CD4-positive, CD25-positive, alpha-beta regulatory T cell (primary cell): ENCODE data around the gene TCTN1. TPM values are rescaled to one million over a fixed set of nuclear protein-coding genes. Genes with fewer than 3 reads are reported as not detected.
"Not testable (repeated sequence)": the region's sequence is repeated elsewhere in the genome, so short reads cannot be mapped to it uniquely, and the experiment has no call there.

Source experiments
- ATAC-seq, 2 donors: fragments of 150-1000 bp; cut with Tn5 transposase; one replicate each; pipeline ENCODE4 v1.10.0; 2021; ENCODE audit warnings: low read depth in 2 of 2, moderate number of reproducible peaks in 2 of 2, moderate library complexity in 1 of 2
- DNase-seq, 3 donors: peaks; one replicate each; pipeline versions ENCODE4 v3.0.0 to v3.0.0-alpha.2; 2012 to 2022; ENCODE audit warnings: mixed read lengths in 1 of 3
- H3K27ac ChIP-seq: one replicate; pipeline ENCODE4 v1.7.0; 2013; ENCODE audit warnings: mild to moderate bottlenecking, low read length; ENCODE audit not compliant: insufficient read depth, poor library complexity, severe bottlenecking
- H3K27me3 ChIP-seq: one replicate; pipeline ENCODE4 v1.7.0; 2013; ENCODE audit warnings: low read length; ENCODE audit not compliant: control insufficient read depth, insufficient read depth
- H3K36me3 ChIP-seq: one replicate; pipeline ENCODE4 v1.7.0; 2013; ENCODE audit warnings: mild to moderate bottlenecking, low read length, moderate library complexity; ENCODE audit not compliant: control insufficient read depth, insufficient read depth
- H3K4me1 ChIP-seq: 2 replicates; pipeline ENCODE4 v1.7.0; 2013; ENCODE audit warnings: mild to moderate bottlenecking, low read length; ENCODE audit not compliant: insufficient read depth, control insufficient read depth, poor library complexity, severe bottlenecking
- H3K4me3 ChIP-seq: one replicate; pipeline ENCODE4 v1.7.0; 2013; ENCODE audit warnings: low read depth, mild to moderate bottlenecking, low read length, moderate library complexity
- H3K9me3 ChIP-seq, 2 experiments: 1 replicate in 1 of 2; 2 replicates in 1 of 2; pipeline ENCODE4 v1.7.0; 2013; ENCODE audit warnings: low read length in 2 of 2, mild to moderate bottlenecking in 1 of 2, moderate library complexity in 1 of 2; ENCODE audit not compliant: control insufficient read depth in 2 of 2
- H3K27ac Mint-ChIP-seq, 3 donors: one replicate each; pipeline ENCODE4 v1.8.0; 2020 to 2022; ENCODE audit warnings: mild to moderate bottlenecking in 3 of 3, mixed read lengths in 3 of 3, moderate library complexity in 2 of 3
- H3K27me3 Mint-ChIP-seq: one replicate; pipeline ENCODE4 v1.8.0; 2022; ENCODE audit warnings: mild to moderate bottlenecking, mixed read lengths
- H3K36me3 Mint-ChIP-seq: one replicate; pipeline ENCODE4 v1.8.0; 2020; ENCODE audit warnings: mixed read lengths
- H3K4me1 Mint-ChIP-seq, 4 donors: one replicate each; pipeline ENCODE4 v1.8.0; 2020 to 2022; ENCODE audit warnings: mixed read lengths in 4 of 4, mild to moderate bottlenecking in 1 of 4
- H3K4me3 Mint-ChIP-seq, 4 donors: one replicate each; pipeline ENCODE4 v1.8.0; 2020 to 2022; ENCODE audit warnings: mild to moderate bottlenecking in 4 of 4, mixed read lengths in 4 of 4, moderate library complexity in 3 of 4
- H3K9me3 Mint-ChIP-seq, 7 donors: one replicate each; pipeline ENCODE4 v1.8.0; 2020 to 2022; ENCODE audit warnings: mixed read lengths in 7 of 7, mild to moderate bottlenecking in 3 of 7, moderate library complexity in 2 of 7
- polyA plus RNA-seq, 4 donors: library from polyadenylated mRNA; unstranded; fragments of 300-500 nt; fragmentation: Illumina TruSeq; gene quantifications; one replicate each; pipeline ENCODE4 v1.2.3, GENCODE V29; 2021
- total RNA-seq: library from RNA; stranded (reverse); gene quantifications from one replicate; pipeline ENCODE4 v1.2.3, GENCODE V29; 2022

The TCTN1 gene
- total and polyA plus RNA-seq, 5 donors from 2014 or later, result 1.6 to 5.8 (median 3.5) TPM

- H3K27ac ChIP-seq, result no peak overlapping the region
- Mint-ChIP-seq H3K4me3 (peak overlapping the region in 1 of 4 donors; percentile 24), H3K27ac (no peak overlapping the region), H3K4me1 (peaks cover 0 to 94% (median 29%) of the 10 kb centered on the region in 4 donors), H3K36me3 (peaks cover 7% of the 10 kb centered on the region), H3K9me3 (no peaks in the 10 kb centered on the region), H3K27me3 (no peaks in the 10 kb centered on the region)
- no peak for ATAC-seq
- H3K4me1 ChIP-seq, result peaks cover 12% of the 10 kb centered on the region
- no peaks in the 10 kb centered on the region for H3K36me3 ChIP-seq
- no peaks in the 10 kb centered on the region for H3K27me3 ChIP-seq
- no peak for DNase-seq
- no peak overlapping the region for H3K4me3 ChIP-seq
- H3K9me3 ChIP-seq, result no peaks in the 10 kb centered on the region
These were observed 27.6 kb downstream of the TCTN1 start for GRCh38 chr12:110641521-110641920.

- Histone ChIP-seq H3K27me3 (no peaks in the 10 kb centered on the region), H3K27ac (peak overlapping the region; percentile 39), H3K4me3 (no peak overlapping the region), H3K4me1 (peaks cover 21% of the 10 kb centered on the region), H3K36me3 (peaks cover 9% of the 10 kb centered on the region), H3K9me3 (no peaks in the 10 kb centered on the region)
- Mint-ChIP-seq H3K4me3 (peak overlapping the region in 3 of 4 donors; percentile 40 to 79 (median 56)), H3K36me3 (peaks cover 42% of the 10 kb centered on the region), H3K9me3 (no peaks in the 10 kb centered on the region), H3K27me3 (no peaks in the 10 kb centered on the region), H3K27ac (peak overlapping the region; percentile 90 to 95 (median 93)), H3K4me1 (peaks cover 14 to 70% (median 31%) of the 10 kb centered on the region in 4 donors)
- ATAC-seq, result peak; percentile 58 to 65
- peak in 2 of 3 donors; percentile 41 to 62 for DNase-seq
These were observed 33.7 kb downstream of the TCTN1 start for GRCh38 chr12:110647631-110648040.

- Mint-ChIP-seq H3K4me1 (peaks cover 14 to 55% (median 20%) of the 10 kb centered on the region in 4 donors), H3K9me3 (no peaks in the 10 kb centered on the region), H3K27me3 (no peaks in the 10 kb centered on the region), H3K4me3 (no peak overlapping the region), H3K27ac (peak overlapping the region in 2 of 3 donors; percentile 90 to 93), H3K36me3 (peaks cover 52% of the 10 kb centered on the region)
- Histone ChIP-seq H3K4me3 (no peak overlapping the region), H3K4me1 (peaks cover 16% of the 10 kb centered on the region), H3K27me3 (no peaks in the 10 kb centered on the region), H3K36me3 (peaks cover 9% of the 10 kb centered on the region), H3K27ac (no peak overlapping the region), H3K9me3 (no peaks in the 10 kb centered on the region)
- ATAC-seq, result no peak
- DNase-seq, result no peak
These were observed 35.5 kb downstream of the TCTN1 start for GRCh38 chr12:110649341-110649847.

- not testable (repeated sequence) for H3K4me1 ChIP-seq, H3K9me3 ChIP-seq, H3K4me3 Mint-ChIP-seq, ATAC-seq, DNase-seq, H3K27me3 Mint-ChIP-seq, H3K4me3 ChIP-seq, H3K27me3 ChIP-seq, H3K27ac ChIP-seq, H3K9me3 Mint-ChIP-seq
- Mint-ChIP-seq H3K36me3 (peaks cover 60% of the 10 kb centered on the region), H3K4me1 (peaks cover 0 to 10% (median 3%) of the 10 kb centered on the region in 4 donors), H3K27ac (peak overlapping the region in 1 of 3 donors; percentile 80)
- peaks cover 12% of the 10 kb centered on the region for H3K36me3 ChIP-seq
These were observed 40.3 kb downstream of the TCTN1 start for GRCh38 chr12:110654238-110654637.

- ATAC-seq, result no peak
- no peak overlapping the region for H3K4me3 Mint-ChIP-seq
- H3K27ac ChIP-seq, result no peak overlapping the region
- H3K27ac Mint-ChIP-seq, result peak overlapping the region in 2 of 3 donors; percentile 58 to 59
- peaks cover 6% of the 10 kb centered on the region for H3K36me3 ChIP-seq
- peaks cover under 1 to 5% (median 3%) of the 10 kb centered on the region in 4 donors for H3K4me1 Mint-ChIP-seq
- no peaks in the 10 kb centered on the region for H3K27me3 ChIP-seq
- no peaks in the 10 kb centered on the region for H3K4me1 ChIP-seq
- H3K9me3 ChIP-seq, result no peaks in the 10 kb centered on the region
- H3K9me3 Mint-ChIP-seq, result no peaks in the 10 kb centered on the region
- DNase-seq, result no peak
- peaks cover 5% of the 10 kb centered on the region for H3K27me3 Mint-ChIP-seq
- no peak overlapping the region for H3K4me3 ChIP-seq
- H3K36me3 Mint-ChIP-seq, result peaks cover 57% of the 10 kb centered on the region
These were observed 42.2 kb downstream of the TCTN1 start for GRCh38 chr12:110656071-110656655.

GRCh38 chr12:110657747-110658146, 43.8 kb downstream of the TCTN1 start:
- Mint-ChIP-seq H3K4me3 (no peak overlapping the region), H3K36me3 (peaks cover 50% of the 10 kb centered on the region), H3K27ac (peak overlapping the region in 1 of 3 donors; percentile 40), H3K4me1 (peaks cover 3 to 19% (median 5%) of the 10 kb centered on the region in 4 donors), H3K9me3 (no peaks in the 10 kb centered on the region), H3K27me3 (peaks cover 5% of the 10 kb centered on the region)
- Histone ChIP-seq H3K9me3 (no peaks in the 10 kb centered on the region), H3K27me3 (no peaks in the 10 kb centered on the region), H3K4me1 (peaks cover 9% of the 10 kb centered on the region), H3K4me3 (no peak overlapping the region), H3K27ac (no peak overlapping the region), H3K36me3 (peaks cover 6% of the 10 kb centered on the region)
- ATAC-seq (no peak), DNase-seq (no peak)

GRCh38 chr12:110658242-110658641, 44.3 kb downstream of the TCTN1 start:
- H3K27ac Mint-ChIP-seq, result peak overlapping the region in 1 of 3 donors; percentile 40
- DNase-seq, result no peak
- H3K27me3 Mint-ChIP-seq, result peaks cover 5% of the 10 kb centered on the region
- Histone ChIP-seq H3K36me3 (peaks cover 6% of the 10 kb centered on the region), H3K4me1 (peaks cover 9% of the 10 kb centered on the region), H3K4me3 (no peak overlapping the region), H3K27me3 (no peaks in the 10 kb centered on the region), H3K9me3 (no peaks in the 10 kb centered on the region), H3K27ac (no peak overlapping the region)
- H3K36me3 Mint-ChIP-seq, result peaks cover 51% of the 10 kb centered on the region
- H3K4me1 Mint-ChIP-seq, result peaks cover 3 to 22% (median 5%) of the 10 kb centered on the region in 4 donors
- H3K9me3 Mint-ChIP-seq, result no peaks in the 10 kb centered on the region
- ATAC-seq, result no peak
- H3K4me3 Mint-ChIP-seq, result no peak overlapping the region

- Histone ChIP-seq H3K9me3 (no peaks in the 10 kb centered on the region), H3K36me3 (peaks cover 6% of the 10 kb centered on the region), H3K4me3 (no peak overlapping the region), H3K27me3 (no peaks in the 10 kb centered on the region), H3K4me1 (peaks cover 9% of the 10 kb centered on the region), H3K27ac (no peak overlapping the region)
- ATAC-seq (no peak), DNase-seq (no peak)
- Mint-ChIP-seq H3K27me3 (peaks cover 5% of the 10 kb centered on the region), H3K9me3 (no peaks in the 10 kb centered on the region), H3K36me3 (peaks cover 47% of the 10 kb centered on the region), H3K27ac (no peak overlapping the region), H3K4me1 (peaks cover 3 to 19% (median 5%) of the 10 kb centered on the region in 4 donors), H3K4me3 (no peak overlapping the region)
These were observed 44.9 kb downstream of the TCTN1 start for GRCh38 chr12:110658878-110659277.
